GM13976 (cell line): ENCODE results near the gene DUSP3.
"Not testable (repeated sequence)": the region's sequence is repeated elsewhere in the genome, so short reads cannot be mapped to it uniquely, and the experiment has no call there.

Experiments
- DNase-seq: peaks from one replicate; pipeline ENCODE4 v3.0.0; 2012; ENCODE audit warnings: low spot score
- in situ Hi-C: fragments of 300-500 bp; cut with MboI; formaldehyde crosslinking; loops from one replicate; pipeline ENCODE4 v1.12.0; 2022; ENCODE audit warnings: low sequenced_read_pairs, mixed read lengths, inconsistent platforms; ENCODE audit not compliant: unreplicated experiment
- TF ChIP-seq, protein P1 (sequence below): IDR thresholded peaks from 2 replicates; pipeline ENCODE4 v1.5.1; 2012; ENCODE audit warnings: borderline replicate concordance, mild to moderate bottlenecking; ENCODE audit not compliant: insufficient read depth; ENCODE audit errors: extremely low read depth, missing control alignments, control extremely low read depth

Gene DUSP3

DNA sequence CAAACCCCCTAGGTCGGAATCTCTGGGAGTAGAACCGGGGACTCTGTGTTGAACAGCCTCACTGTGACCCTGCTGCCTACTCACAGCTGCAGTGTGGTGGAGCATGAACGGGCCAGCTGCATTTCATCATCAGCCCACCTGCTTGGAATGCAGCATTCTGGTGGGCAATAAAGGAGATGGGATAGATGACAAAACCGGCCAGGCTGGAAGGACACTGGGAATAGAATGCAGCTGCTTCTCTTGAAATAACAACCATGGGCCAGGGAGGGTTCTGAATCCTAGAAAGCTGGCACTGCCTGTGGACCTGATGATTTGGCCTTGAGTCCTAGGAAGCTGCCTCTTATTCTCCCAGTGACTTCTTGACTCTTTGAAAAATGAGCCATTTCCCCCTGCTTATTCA lies 25.0 kb upstream of the DUSP3 start:
- DNase-seq, result no peak
- in situ Hi-C loops, result no loop called here

DNA sequence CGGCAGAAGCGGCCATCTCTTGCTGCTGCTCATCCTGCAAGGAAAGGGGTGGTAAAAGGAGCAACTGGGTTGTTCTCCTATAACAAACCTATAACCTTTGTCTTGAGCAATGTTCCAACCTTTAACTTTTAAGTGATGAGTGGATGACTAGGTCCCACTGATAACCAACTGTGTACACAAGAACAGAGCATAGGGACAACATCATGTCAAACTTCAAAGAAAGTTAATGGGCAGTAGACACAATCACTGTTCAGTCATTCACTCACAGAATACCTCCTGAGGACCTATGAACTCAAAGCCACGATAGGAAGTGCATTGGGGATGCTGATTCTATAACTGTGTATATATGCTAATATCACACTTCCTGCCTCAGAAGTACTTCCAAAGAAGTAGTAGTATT lies 23.1 kb upstream of the DUSP3 start:
- in situ Hi-C loops, result no loop called here
- TF ChIP-seq, protein P1, sequence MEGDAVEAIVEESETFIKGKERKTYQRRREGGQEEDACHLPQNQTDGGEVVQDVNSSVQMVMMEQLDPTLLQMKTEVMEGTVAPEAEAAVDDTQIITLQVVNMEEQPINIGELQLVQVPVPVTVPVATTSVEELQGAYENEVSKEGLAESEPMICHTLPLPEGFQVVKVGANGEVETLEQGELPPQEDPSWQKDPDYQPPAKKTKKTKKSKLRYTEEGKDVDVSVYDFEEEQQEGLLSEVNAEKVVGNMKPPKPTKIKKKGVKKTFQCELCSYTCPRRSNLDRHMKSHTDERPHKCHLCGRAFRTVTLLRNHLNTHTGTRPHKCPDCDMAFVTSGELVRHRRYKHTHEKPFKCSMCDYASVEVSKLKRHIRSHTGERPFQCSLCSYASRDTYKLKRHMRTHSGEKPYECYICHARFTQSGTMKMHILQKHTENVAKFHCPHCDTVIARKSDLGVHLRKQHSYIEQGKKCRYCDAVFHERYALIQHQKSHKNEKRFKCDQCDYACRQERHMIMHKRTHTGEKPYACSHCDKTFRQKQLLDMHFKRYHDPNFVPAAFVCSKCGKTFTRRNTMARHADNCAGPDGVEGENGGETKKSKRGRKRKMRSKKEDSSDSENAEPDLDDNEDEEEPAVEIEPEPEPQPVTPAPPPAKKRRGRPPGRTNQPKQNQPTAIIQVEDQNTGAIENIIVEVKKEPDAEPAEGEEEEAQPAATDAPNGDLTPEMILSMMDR, result no peak
- DNase-seq, result no peak

More for the DNA sequence above, 25.0 kb upstream of the DUSP3 start:
- TF ChIP-seq, protein P1, result no peak

DNA sequence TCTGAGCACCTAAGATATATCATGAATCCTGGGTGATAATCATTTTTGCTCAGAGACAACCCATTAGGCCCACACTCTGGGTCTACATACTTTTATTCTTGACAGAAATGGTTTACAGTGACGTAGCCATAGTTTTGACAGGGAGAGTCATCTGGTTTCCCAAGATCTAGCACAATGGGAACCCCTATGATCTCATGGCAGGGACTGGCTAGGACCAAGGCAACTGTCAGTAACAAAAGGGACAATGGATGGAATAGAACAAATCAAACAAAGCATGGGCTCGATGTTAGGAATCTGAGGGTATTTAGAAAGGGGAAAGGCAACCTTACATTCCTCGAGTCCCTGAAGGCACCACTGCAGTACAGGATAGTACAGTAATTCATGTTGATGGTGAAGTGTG lies 22.0 kb upstream of the DUSP3 start:
- DNase-seq, result no peak
- TF ChIP-seq, protein P1, result no peak
- in situ Hi-C loops, result no loop called here

DNA sequence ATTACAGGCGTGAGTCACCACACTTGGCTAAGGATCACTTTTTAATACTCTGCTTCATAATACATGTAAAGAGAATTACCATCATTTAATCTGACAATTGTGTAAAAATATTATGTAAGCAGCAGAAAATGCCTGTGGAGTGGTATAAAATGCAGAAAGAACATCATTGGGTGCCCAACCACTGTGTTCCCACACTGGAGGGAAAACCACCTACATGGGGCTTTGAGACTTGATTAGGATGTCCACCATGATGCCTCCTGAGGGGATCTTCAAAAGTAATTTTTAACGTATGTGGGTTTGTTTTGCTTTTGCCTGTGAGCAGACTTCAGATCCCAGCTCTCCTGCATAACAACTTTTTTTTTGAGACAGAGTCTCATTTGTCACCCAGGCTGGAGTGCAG lies 20.3 kb upstream of the DUSP3 start:
- TF ChIP-seq, protein P1, result no peak
- DNase-seq, result no peak
- in situ Hi-C loops, result no loop called here

DNA sequence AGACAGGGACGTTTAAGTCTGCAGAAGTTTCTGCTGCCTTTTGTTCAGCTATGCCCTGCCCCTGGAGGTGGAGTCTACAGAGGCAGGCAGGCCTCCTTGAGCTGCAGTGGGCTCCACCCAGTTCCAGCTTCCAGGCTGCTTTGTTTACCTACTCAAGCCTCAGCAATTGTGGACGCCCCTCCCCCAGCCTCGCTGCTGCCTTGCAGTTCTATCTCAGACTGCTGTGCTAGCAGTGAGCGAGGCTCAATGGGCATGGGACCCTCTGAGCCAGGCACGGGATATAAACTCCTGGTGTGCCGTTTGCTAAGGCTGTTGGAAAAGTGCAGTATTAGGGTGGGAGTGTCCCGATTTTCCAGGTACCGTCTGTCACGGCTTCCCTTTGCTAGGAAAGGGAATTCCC lies 19.2 kb upstream of the DUSP3 start:
- in situ Hi-C loops, DNase-seq: not testable (repeated sequence)

DNA sequence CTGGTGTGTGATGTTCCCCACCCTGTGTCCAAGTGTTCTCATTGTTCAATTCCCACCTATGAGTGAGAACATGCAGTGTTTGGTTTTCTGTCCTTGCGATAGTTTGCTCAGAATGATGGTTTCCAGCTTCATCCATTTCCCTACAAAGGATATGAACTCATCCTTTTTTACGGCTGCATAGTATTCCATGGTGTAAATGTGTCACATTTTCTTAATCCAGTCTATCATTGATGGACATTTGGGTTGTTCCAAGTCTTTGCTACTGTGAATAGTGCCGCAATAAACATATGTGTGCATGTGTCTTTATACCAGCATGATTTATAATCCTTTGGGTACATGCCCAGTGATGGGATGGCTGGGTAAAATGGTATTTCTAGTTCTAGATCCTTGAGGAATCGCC lies 13.9 kb upstream of the DUSP3 start:
- in situ Hi-C loops, DNase-seq: not testable (repeated sequence)

DNA sequence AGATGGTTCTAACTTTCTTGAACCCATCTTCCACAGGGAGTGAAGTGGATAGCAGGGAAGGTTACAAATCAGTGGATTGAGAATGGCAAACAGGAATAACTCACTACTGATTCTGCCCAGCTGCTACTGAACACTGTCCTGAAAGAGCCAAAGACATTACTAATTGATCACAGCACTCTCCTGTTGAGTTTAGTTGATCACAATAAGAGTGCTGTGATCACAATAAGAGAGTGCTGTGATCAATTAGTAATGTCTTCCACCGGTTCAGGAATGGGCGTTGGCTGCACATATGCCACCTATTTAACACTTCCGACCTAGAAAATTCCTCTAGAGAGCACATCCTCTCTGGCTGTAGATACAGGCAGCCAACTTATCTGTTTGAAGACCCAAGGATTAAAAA lies 12.8 kb upstream of the DUSP3 start:
- DNase-seq, result no peak
- TF ChIP-seq, protein P1, result no peak
- in situ Hi-C loops, result no loop called here

DNA sequence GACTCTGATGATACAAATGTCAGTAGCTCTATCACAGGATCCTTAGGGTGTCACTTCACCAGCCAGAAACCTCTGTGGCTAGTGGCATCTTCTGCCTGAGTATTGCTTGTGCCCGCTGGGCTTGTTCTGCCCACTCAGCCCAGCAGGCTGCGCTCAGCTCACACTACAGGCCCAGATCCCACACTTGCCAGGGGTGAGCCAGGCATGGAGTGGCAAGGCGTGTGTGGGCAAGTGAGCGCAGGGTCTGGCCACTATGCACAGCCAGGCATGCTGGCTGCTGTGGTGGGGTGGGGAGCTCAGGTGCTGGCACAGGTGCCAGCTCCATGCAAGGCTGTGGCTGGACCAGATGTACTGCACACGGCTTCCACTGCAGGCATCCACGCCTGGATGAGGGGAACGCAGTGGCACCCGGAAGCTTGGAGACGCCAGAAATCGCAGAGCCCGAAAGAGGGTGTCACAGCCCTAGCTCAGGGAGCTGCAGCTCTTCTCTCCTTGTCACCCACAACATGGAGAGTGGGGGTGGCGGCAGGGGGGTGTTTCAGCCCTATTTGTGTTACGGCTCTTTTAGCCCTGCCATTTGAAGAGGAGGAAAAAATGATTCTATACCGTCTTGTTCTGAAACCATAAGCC lies 11.6 kb upstream of the DUSP3 start:
- in situ Hi-C loops, result no loop called here
- DNase-seq, result no peak
- TF ChIP-seq, protein P1, result no peak
